Measurements from ENCODE around the gene ATAD1.

The ATAD1 gene

GRCh38 chr10:87713707-87714106 lies 104.3 kb downstream of the ATAD1 start:
- no peak for DNase-seq (ENCODE audit: low spot score)

GRCh38 chr10:87712913-87713616 lies 105.0 kb downstream of the ATAD1 start:
- no peak for DNase-seq (ENCODE audit: low spot score)

DNA sequence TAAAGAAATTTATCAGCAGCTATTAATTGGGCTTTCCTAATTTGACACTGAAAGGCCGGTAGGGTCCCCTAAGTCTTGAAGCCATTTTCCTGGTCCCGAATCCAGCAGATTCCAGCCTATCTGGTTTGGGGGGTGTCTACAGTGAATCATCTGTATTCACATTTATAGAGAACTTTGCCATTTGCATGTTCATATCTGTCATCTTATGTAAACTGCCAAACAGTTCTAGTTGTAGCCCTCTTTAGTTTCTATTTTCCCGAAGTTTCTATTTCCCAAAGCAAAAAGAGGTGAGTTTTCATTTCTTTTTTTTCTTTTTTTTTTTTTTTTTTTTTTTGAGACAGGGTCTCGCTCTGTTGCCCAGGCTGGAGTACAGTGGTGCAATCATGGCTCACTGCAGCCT lies 110.8 kb downstream of the ATAD1 start:
- DNase-seq (ENCODE audit: low spot score): no peak

DNA sequence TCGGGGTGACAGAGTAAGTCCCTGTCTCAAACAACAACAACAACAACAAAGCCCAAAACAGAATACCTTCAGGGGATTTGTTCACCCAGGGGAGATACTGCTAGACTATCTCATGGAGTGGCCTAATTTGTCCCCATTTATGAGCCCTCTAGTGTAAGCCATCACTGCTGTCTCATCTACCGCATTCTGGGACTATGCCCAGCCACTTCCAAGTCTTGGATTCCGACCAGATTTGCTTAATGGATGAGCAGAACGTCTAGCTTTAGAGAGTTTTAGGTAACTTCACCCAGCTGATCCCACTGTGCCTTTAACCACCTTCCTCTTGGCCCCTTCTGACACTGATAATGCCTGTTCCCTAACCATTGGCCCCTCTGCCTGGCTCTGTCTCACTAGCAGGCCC lies 111.3 kb downstream of the ATAD1 start:
- DNase-seq (ENCODE audit: low spot score): no peak

DNA sequence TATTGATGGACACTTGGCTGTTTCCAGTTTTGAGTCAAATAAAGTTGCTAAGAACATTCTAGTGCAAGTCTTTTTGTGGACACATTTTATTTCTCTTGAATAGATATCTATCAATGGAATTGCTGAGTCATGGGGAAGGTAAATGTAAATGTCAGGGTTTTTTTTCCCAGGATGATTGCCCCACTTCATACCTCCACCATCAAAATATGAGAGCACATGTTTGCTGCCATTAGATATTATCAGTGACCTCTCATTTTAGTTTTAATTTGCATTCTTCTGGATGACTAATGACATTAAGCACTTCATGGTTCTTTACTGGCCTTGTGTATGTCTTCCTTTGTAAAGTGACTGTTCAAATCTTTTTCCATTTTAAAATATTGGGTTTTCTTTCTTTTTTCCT lies 112.7 kb downstream of the ATAD1 start:
- DNase-seq (ENCODE audit: low spot score): no peak

- no peak for DNase-seq (ENCODE audit: low spot score)
Measured at GRCh38 chr10:87703771-87704170, 114.3 kb downstream of the ATAD1 start.

GRCh38 chr10:87702973-87703294 lies 115.1 kb downstream of the ATAD1 start:
- no peak for DNase-seq (ENCODE audit: low spot score)

DNA sequence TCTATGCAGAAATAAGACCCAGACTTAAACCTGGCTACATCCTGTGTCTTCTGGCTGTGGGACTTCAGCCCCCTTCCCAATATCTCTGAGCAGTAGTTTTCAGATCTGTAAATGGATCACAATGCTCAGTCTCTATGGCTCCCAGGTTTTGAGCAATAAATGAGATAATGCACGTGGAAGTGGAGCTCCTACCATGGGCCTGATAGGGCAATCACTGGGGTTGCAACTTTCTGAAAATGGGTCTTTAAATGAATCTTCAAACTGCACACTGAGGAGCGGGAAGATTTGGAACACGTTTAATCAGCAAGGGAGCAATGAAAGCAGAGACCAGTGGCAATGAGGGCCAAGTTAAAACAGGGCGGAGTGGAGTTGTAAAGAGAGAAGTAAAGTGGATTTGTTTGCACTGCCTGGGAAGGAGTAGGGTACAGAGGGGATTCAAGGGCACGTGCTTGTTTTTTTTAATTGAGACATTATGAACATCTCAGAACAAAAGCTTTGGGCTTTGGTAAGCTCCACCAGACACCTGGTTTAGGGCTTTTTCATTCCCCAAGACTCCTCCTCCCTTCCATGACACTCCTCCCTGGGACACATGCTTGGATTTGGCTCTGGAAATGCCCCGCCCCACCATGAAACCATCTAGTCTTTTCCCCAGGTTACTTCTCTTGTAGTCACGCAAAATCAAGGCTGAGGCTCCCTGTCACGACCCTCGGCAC lies 115.6 kb downstream of the ATAD1 start:
- no peak for DNase-seq (ENCODE audit: low spot score)
